Stomach (tissue), 4 donors: ENCODE results near the gene TRIM69.

Experiments
- POLR2A ChIP-seq, 4 donors: fragments of 450-650 bp; IDR thresholded peaks; one replicate each; pipeline ENCODE4 v1.6.1; 2016; ENCODE audit warnings: antibody characterized with exemption in 4 of 4, control low read depth in 2 of 4, mild to moderate bottlenecking in 1 of 4, moderate library complexity in 1 of 4
- TF ChIP-seq, protein P1 (sequence below), 7 experiments: fragments of 450-650 bp in 4 of 7; fragments of 200-600 bp in 3 of 7; sonication (generic) in 3 of 7; IDR thresholded peaks; one replicate each; pipeline ENCODE4 v1.5.1; 2016 to 2019; ENCODE audit warnings: antibody characterized with exemption in 7 of 7, control low read depth in 2 of 7, mild to moderate bottlenecking in 1 of 7

GRCh38 chr15:44792715-44793114 is 56.4 kb downstream of the TRIM69 start:
- TF ChIP-seq, protein P1, sequence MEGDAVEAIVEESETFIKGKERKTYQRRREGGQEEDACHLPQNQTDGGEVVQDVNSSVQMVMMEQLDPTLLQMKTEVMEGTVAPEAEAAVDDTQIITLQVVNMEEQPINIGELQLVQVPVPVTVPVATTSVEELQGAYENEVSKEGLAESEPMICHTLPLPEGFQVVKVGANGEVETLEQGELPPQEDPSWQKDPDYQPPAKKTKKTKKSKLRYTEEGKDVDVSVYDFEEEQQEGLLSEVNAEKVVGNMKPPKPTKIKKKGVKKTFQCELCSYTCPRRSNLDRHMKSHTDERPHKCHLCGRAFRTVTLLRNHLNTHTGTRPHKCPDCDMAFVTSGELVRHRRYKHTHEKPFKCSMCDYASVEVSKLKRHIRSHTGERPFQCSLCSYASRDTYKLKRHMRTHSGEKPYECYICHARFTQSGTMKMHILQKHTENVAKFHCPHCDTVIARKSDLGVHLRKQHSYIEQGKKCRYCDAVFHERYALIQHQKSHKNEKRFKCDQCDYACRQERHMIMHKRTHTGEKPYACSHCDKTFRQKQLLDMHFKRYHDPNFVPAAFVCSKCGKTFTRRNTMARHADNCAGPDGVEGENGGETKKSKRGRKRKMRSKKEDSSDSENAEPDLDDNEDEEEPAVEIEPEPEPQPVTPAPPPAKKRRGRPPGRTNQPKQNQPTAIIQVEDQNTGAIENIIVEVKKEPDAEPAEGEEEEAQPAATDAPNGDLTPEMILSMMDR (IDR thresholded peaks at IDR 0.05), result no peak
- no peak for TF ChIP-seq POLR2A (IDR thresholded peaks at IDR 0.05)
